ENCODE measurements around the gene CANT1.
A peak's percentile ranks its signal among the peaks of the same experiment; 100 is the strongest.

Gene CANT1

GRCh38 chr17:79038545-79039135 lies 29.1 kb upstream of the CANT1 start:
- TF ChIP-seq GATA2 (IDR thresholded peaks at IDR 0.05; ENCODE audit: low read depth, low read length) (no peak), GATA3 (IDR thresholded peaks at IDR 0.05; ENCODE audit: low read depth, low read length) (no peak)

GRCh38 chr17:79036596-79036995 lies 27.0 kb upstream of the CANT1 start:
- TF ChIP-seq GATA3 (IDR thresholded peaks at IDR 0.05; ENCODE audit: low read depth, low read length) (no peak), GATA2 (IDR thresholded peaks at IDR 0.05; ENCODE audit: low read depth, low read length) (no peak)

- TF ChIP-seq GATA2 (IDR thresholded peaks at IDR 0.05; ENCODE audit: low read depth, low read length), result no peak
- no peak for TF ChIP-seq GATA3 (IDR thresholded peaks at IDR 0.05; ENCODE audit: low read depth, low read length)
Observed at GRCh38 chr17:79036181-79036580, 26.6 kb upstream of the CANT1 start.

- TF ChIP-seq GATA3 (IDR thresholded peaks at IDR 0.05; ENCODE audit: low read depth, low read length) (no peak), GATA2 (IDR thresholded peaks at IDR 0.05; ENCODE audit: low read depth, low read length) (no peak)
Observed at GRCh38 chr17:79035686-79036085, 26.1 kb upstream of the CANT1 start.

- no peak for TF ChIP-seq GATA3 (IDR thresholded peaks at IDR 0.05; ENCODE audit: low read depth, low read length)
- no peak for TF ChIP-seq GATA2 (IDR thresholded peaks at IDR 0.05; ENCODE audit: low read depth, low read length)
Observed at GRCh38 chr17:79034931-79035485, 25.4 kb upstream of the CANT1 start.

- TF ChIP-seq GATA3 (IDR thresholded peaks at IDR 0.05; ENCODE audit: low read depth, low read length) (no peak), GATA2 (IDR thresholded peaks at IDR 0.05; ENCODE audit: low read depth, low read length) (no peak)
Observed at GRCh38 chr17:79033741-79034501, 24.4 kb upstream of the CANT1 start.

- no peak for TF ChIP-seq GATA3 (IDR thresholded peaks at IDR 0.05; ENCODE audit: low read depth, low read length)
- TF ChIP-seq GATA2 (IDR thresholded peaks at IDR 0.05; ENCODE audit: low read depth, low read length), result no peak
Observed at GRCh38 chr17:79033046-79033616, 23.6 kb upstream of the CANT1 start.

GRCh38 chr17:79031996-79032875 lies 22.7 kb upstream of the CANT1 start:
- no peak for TF ChIP-seq GATA3 (IDR thresholded peaks at IDR 0.05; ENCODE audit: low read depth, low read length)
- TF ChIP-seq GATA2 (IDR thresholded peaks at IDR 0.05; ENCODE audit: low read depth, low read length), result no peak

- TF ChIP-seq GATA3 (IDR thresholded peaks at IDR 0.05; ENCODE audit: low read depth, low read length), result no peak
- TF ChIP-seq GATA2 (IDR thresholded peaks at IDR 0.05; ENCODE audit: low read depth, low read length), result no peak
Observed at GRCh38 chr17:79029327-79030009, 19.9 kb upstream of the CANT1 start.

- no peak for TF ChIP-seq GATA2 (IDR thresholded peaks at IDR 0.05; ENCODE audit: low read depth, low read length)
- no peak for TF ChIP-seq GATA3 (IDR thresholded peaks at IDR 0.05; ENCODE audit: low read depth, low read length)
Observed at GRCh38 chr17:79028496-79029326, 19.1 kb upstream of the CANT1 start.

- TF ChIP-seq GATA3 (IDR thresholded peaks at IDR 0.05; ENCODE audit: low read depth, low read length) (no peak), GATA2 (IDR thresholded peaks at IDR 0.05; ENCODE audit: low read depth, low read length) (no peak)
Observed at GRCh38 chr17:79027925-79028491, 18.4 kb upstream of the CANT1 start.

- peak; percentile 99 for TF ChIP-seq GATA2 (IDR thresholded peaks at IDR 0.05; ENCODE audit: low read depth, low read length)
- TF ChIP-seq GATA3 (IDR thresholded peaks at IDR 0.05; ENCODE audit: low read depth, low read length), result no peak
Observed at GRCh38 chr17:79027274-79027924, 17.8 kb upstream of the CANT1 start.
